ENCODE data around the gene PRPF31. TPM values are rescaled to one million over a fixed set of nuclear protein-coding genes. Genes with fewer than 3 reads are reported as not detected.
"Not testable (repeated sequence)": the region's sequence is repeated elsewhere in the genome, so short reads cannot be mapped to it uniquely, and the experiment has no call there.

PRPF31 gene
- total RNA-seq, 2 experiments from 2014 or later: 47.8 to 53.0 TPM

DNA sequence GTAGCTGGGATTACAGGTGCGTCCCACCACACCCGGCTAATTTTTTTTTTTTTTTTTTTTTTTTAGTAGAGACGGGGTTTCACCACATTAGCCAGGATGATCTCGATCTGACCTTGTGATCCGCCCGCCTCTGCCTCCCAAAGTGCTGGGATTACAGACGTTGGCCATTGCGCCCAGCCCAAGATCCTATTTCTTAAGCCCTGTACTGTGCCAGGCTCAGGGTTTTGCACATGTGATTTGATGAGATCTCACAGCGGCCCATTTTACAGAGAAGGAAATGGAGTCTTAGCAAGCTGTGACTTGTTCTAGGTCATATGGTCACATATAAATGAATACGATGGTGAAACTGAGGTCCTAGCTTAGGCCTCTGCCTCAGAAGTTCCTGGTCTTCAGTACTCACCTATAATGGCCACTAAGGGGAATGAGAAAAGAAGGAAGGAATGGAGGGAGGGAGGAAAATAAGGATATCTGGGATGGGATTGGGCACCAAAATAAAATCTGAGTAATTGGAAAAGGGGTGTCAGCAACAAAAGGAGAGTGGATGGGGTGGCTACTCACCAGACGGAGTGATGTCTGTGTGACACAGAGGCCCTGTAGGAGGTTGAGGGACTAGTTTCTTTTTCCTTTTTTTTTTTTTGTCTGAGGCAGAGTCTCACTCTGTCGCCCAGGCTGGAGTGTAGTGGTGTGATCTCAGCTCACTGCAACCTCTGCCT, 16.2 kb upstream of the PRPF31 start:
- BruUV-seq (replicated peaks): no TSS peak
- H3K4me1 ChIP-seq (ENCODE audit: insufficient read depth, low read length, poor library complexity, severe bottlenecking): peaks cover 31% of the 10 kb centered on the region
- no peak overlapping the region for H2AFZ ChIP-seq (ENCODE audit: low read length)
- POLR2A ChIA-PET: no interaction called here
- no peak for TF ChIP-seq EZH2phosphoT487 (IDR thresholded peaks at IDR 0.05; ENCODE audit: borderline replicate concordance, low read depth, low read length)
- TF ChIP-seq, protein P1, sequence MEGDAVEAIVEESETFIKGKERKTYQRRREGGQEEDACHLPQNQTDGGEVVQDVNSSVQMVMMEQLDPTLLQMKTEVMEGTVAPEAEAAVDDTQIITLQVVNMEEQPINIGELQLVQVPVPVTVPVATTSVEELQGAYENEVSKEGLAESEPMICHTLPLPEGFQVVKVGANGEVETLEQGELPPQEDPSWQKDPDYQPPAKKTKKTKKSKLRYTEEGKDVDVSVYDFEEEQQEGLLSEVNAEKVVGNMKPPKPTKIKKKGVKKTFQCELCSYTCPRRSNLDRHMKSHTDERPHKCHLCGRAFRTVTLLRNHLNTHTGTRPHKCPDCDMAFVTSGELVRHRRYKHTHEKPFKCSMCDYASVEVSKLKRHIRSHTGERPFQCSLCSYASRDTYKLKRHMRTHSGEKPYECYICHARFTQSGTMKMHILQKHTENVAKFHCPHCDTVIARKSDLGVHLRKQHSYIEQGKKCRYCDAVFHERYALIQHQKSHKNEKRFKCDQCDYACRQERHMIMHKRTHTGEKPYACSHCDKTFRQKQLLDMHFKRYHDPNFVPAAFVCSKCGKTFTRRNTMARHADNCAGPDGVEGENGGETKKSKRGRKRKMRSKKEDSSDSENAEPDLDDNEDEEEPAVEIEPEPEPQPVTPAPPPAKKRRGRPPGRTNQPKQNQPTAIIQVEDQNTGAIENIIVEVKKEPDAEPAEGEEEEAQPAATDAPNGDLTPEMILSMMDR (conservative IDR thresholded peaks at IDR 0.05; ENCODE audit: low read length): no peak
- H3K9me3 ChIP-seq (ENCODE audit: low read length): no peaks in the 10 kb centered on the region
- peaks cover 1% of the 10 kb centered on the region; the same call in 1 of the 2 replicates for H3K36me3 ChIP-seq (ENCODE audit: insufficient read depth, low read length)
- no peak for DNase-seq (ENCODE audit: low spot score)
- peaks cover 16% of the 10 kb centered on the region; the same call in 1 of the 2 replicates for H3K79me2 ChIP-seq (ENCODE audit: insufficient read depth, low read depth, low read length)
- no peaks in the 10 kb centered on the region for H3K9me2 ChIP-seq (ENCODE audit: insufficient read depth, low read length)
- H4K20me1 ChIP-seq (ENCODE audit: insufficient read depth, low read length): no peaks in the 10 kb centered on the region
- CTCF ChIA-PET (ENCODE audit: unreplicated experiment): no interaction called here
- intact Hi-C loops (cut with micrococcal nuclease; ENCODE audit: unreplicated experiment): no loop called here
- H3K4me2 ChIP-seq (ENCODE audit: low read length): no peak overlapping the region
- H3K4me3 ChIP-seq (ENCODE audit: low read depth, low read length, poor library complexity, severe bottlenecking): no peak overlapping the region
- H3K27ac ChIP-seq (ENCODE audit: low read depth, low read length, poor library complexity, severe bottlenecking): no peak overlapping the region

DNA sequence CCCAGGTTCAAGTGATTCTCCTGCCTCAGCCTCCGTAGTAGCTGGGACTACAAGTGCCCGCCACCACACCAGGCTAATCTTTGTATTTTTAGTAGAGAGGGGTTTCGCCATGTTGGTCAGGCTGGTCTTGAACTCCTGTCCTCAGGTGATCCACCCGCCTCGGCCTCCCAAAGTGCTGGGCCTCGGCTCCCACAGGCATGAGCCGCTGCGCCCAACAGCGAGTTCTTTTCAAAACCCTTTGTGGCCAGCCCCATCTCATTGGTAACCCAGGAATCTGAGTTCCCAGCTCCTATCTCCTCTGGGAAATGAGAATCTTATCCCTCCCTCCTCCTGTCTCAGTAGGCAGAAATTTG, 15.7 kb upstream of the PRPF31 start:
- peaks cover 21% of the 10 kb centered on the region; the same call in 1 of the 2 replicates for H3K79me2 ChIP-seq (ENCODE audit: insufficient read depth, low read depth, low read length)
- DNase-seq (ENCODE audit: low spot score); POLR2A ChIA-PET; H3K4me3 ChIP-seq (ENCODE audit: low read depth, low read length, poor library complexity, severe bottlenecking); H3K9me3 ChIP-seq (ENCODE audit: low read length); H3K27ac ChIP-seq (ENCODE audit: low read depth, low read length, poor library complexity, severe bottlenecking); H3K9me2 ChIP-seq (ENCODE audit: insufficient read depth, low read length); BruUV-seq (replicated peaks); H3K36me3 ChIP-seq (ENCODE audit: insufficient read depth, low read length); H3K4me2 ChIP-seq (ENCODE audit: low read length); CTCF ChIA-PET (ENCODE audit: unreplicated experiment); H2AFZ ChIP-seq (ENCODE audit: low read length); intact Hi-C loops (cut with micrococcal nuclease; ENCODE audit: unreplicated experiment); H4K20me1 ChIP-seq (ENCODE audit: insufficient read depth, low read length): not testable (repeated sequence)
- H3K4me1 ChIP-seq (ENCODE audit: insufficient read depth, low read length, poor library complexity, severe bottlenecking): peaks cover 31% of the 10 kb centered on the region

DNA sequence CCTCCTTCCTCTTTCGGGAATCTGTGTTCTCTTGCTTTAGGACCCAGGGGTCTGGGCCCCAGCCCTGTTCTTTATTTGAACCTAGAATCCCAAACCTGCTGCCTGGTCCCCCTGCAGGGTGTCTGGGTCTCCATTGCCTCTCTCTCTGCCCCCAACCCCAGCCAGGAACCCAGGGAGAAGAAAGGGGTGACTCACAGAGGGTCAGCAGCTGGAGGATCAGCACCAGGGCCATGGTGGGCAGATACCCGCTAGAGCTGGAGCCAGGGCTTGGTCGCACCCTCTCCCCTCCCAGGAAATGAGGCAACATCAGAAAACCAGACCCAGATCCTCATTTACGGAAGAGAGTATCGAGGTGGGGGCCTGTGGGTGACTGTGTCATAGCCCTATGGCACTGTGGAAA, 15.0 kb upstream of the PRPF31 start, which contains the start of gene OSCAR:
OSCAR (minus strand) TSS at position 243 of the 400 bp plus-strand sequence; CDS start at position 232, 11 bp downstream.
- Histone ChIP-seq H3K9me2 (ENCODE audit: insufficient read depth, low read length) (no peaks in the 10 kb centered on the region), H3K79me2 (ENCODE audit: insufficient read depth, low read depth, low read length) (peaks cover 27% of the 10 kb centered on the region; the same call in 1 of the 2 replicates), H3K4me1 (ENCODE audit: insufficient read depth, low read length, poor library complexity, severe bottlenecking) (peaks cover 28% of the 10 kb centered on the region), H3K9me3 (ENCODE audit: low read length) (no peaks in the 10 kb centered on the region), H3K27ac (ENCODE audit: low read depth, low read length, poor library complexity, severe bottlenecking) (no peak within 1 kb of the TSS), H4K20me1 (ENCODE audit: insufficient read depth, low read length) (no peaks in the 10 kb centered on the region), H3K4me3 (ENCODE audit: low read depth, low read length, poor library complexity, severe bottlenecking) (no peak within 1 kb of the TSS), H2AFZ (ENCODE audit: low read length) (no peak within 1 kb of the TSS), H3K4me2 (ENCODE audit: low read length) (no peak within 1 kb of the TSS), H3K36me3 (ENCODE audit: insufficient read depth, low read length) (peaks cover 6% of the 10 kb centered on the region)
- intact Hi-C loops (cut with micrococcal nuclease; ENCODE audit: unreplicated experiment): no loop called here
- DNase-seq (ENCODE audit: low spot score): no peak
- ChIA-PET CTCF (ENCODE audit: unreplicated experiment) (no interaction called here), POLR2A (no interaction called here)
- BruUV-seq (replicated peaks): no TSS peak
- TF ChIP-seq EZH2phosphoT487 (IDR thresholded peaks at IDR 0.05; ENCODE audit: borderline replicate concordance, low read depth, low read length): no peak
- TF ChIP-seq, protein P1 (conservative IDR thresholded peaks at IDR 0.05; ENCODE audit: low read length): no peak
